Activated CD8-positive, alpha-beta T cell treated with anti-CD3 and anti-CD28 coated beads, Interleukin-2, amount 10 ng/mL, durations not matched to agents 7 days and 5 days (primary cell): ENCODE measurements around the gene GRK6. TPM values are rescaled to one million over a fixed set of nuclear protein-coding genes. Genes with fewer than 3 reads are reported as not detected.

Source experiments
- ATAC-seq: fragments of 150-1000 bp; cut with Tn5 transposase; one replicate; pipeline ENCODE4 v1.10.0; 2021; ENCODE audit warnings: moderate library complexity
- CTCF ChIA-PET: fragments of 350-600 bp; sonication (Branson Sonifier 250); formaldehyde crosslinking; loops from one replicate; lab custom pipeline; 2021; ENCODE audit warnings: antibody characterized with exemption; lab: Charles Lee
- POLR2A ChIA-PET: fragments of 350-600 bp; sonication (Branson Sonifier 250); formaldehyde crosslinking; loops from one replicate; lab custom pipeline; 2021; ENCODE audit warnings: antibody characterized with exemption; lab: Charles Lee
- DNase-seq: peaks from one replicate; pipeline ENCODE4 v3.0.0-alpha.2; 2020
- H3K27ac Mint-ChIP-seq: one replicate; pipeline ENCODE4 v1.8.0; 2021; ENCODE audit warnings: mild to moderate bottlenecking, mixed read lengths
- H3K27me3 Mint-ChIP-seq: one replicate; pipeline ENCODE4 v1.8.0; 2021; ENCODE audit warnings: low read depth, mixed read lengths
- H3K36me3 Mint-ChIP-seq: one replicate; pipeline ENCODE4 v1.8.0; 2021; ENCODE audit warnings: low read depth, mixed read lengths
- H3K4me1 Mint-ChIP-seq: one replicate; pipeline ENCODE4 v1.8.0; 2021; ENCODE audit warnings: low read depth, mixed read lengths
- H3K4me3 Mint-ChIP-seq: one replicate; pipeline ENCODE4 v1.8.0; 2021; ENCODE audit warnings: mild to moderate bottlenecking, mixed read lengths
- H3K9me3 Mint-ChIP-seq: one replicate; pipeline ENCODE4 v1.8.0; 2022; ENCODE audit warnings: mixed read lengths; ENCODE audit not compliant: insufficient read depth
- total RNA-seq, 2 experiments: library from RNA; stranded (reverse); gene quantifications; one replicate each; pipeline ENCODE4 v1.2.3, GENCODE V29; 2021

Gene GRK6
- 100 to 1,000 TPM; 206 to 213 TPM for total RNA-seq

- peaks cover 59% of the 10 kb centered on the region for H3K4me1 Mint-ChIP-seq
- ATAC-seq (peak; percentile 10), DNase-seq (peak; percentile 82)
- H3K9me3 Mint-ChIP-seq = no peaks in the 10 kb centered on the region
- peak within 1 kb of the TSS; percentile 97 for H3K4me3 Mint-ChIP-seq
- no peaks in the 10 kb centered on the region for H3K27me3 Mint-ChIP-seq
- ChIA-PET POLR2A (interaction anchor here (0.6 to 10.3 kb wide), 17 partner anchors 9 to 173 kb away, joined by 3 to 245 read pairs (median 4); partner anchors contain the start of genes B4GALT7, F12, PFN3 and PRELID1), CTCF (interaction anchor here (0.6 to 14.1 kb wide), 15 partner anchors 10 to 117 kb away, joined by 3 to 252 read pairs (median 5); no protein-coding TSS in a partner anchor)
- H3K36me3 Mint-ChIP-seq = peaks cover 48% of the 10 kb centered on the region
- peak within 1 kb of the TSS; percentile 93 for H3K27ac Mint-ChIP-seq
Measured at GRCh38 chr5:177426566-177427210, at the start of gene GRK6. Gene GRK6 (plus strand): TSS chr5:177426676. CDS start chr5:177426846, 170 bp downstream.

DNA sequence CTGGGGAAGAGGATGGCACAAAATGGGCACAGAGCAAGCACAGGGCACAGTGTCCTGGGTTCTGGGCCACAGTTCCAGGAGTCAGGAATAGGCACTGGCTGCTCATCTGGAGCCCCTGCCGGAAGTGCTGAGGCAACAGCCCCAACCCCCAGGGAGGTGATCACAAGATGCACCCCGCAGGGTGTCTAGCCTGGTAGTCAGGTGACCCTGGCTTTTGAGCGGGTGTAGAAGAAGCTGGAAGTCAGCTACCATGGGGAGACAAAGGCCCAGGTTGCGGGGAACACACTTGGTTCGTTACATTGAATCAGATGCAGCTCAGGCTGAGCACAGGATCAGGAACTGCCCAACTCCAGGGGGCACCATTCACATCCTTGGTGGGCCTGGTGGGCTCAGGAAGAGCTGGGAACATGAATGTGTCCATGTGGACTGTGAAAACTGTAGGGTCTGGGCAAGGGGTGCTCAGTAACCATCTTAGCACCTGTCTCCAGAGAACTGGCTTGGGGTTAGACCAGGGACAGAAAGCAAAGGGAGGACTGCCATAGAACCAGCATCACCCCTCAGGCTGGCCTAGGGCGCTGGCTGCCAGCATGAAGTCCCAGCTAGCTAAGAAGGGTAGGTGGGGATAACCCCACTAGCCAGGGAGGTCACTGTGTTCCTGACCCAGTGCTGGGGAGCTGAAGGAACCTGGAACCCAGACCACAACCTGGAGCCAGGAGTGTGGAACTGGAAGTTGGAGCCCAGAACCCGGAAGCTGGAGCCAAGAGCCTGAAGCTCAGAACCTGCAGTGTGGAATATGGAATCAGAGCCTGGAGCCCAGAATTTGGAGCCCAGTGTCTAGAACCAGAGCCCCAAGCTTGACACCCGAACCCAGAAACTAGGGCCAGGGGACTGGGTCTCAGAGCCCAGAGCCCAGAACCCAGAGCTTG, 48.4 kb upstream of the GRK6 start:
- H3K27me3 Mint-ChIP-seq = no peaks in the 10 kb centered on the region
- no peaks in the 10 kb centered on the region for H3K9me3 Mint-ChIP-seq
- ATAC-seq = peak; percentile 27
- H3K27ac Mint-ChIP-seq = no peak overlapping the region
- DNase-seq = no peak
- ChIA-PET CTCF (interaction anchor here (0.6 to 2.7 kb wide), 13 partner anchors 8 to 266 kb away, joined by 3 to 35 read pairs (median 4); partner anchors contain the start of gene GRK6), POLR2A (interaction anchor here (1.6 to 2.1 kb wide), 3 partner anchors 8 to 66 kb away, joined by 3 to 8 read pairs (median 6); partner anchors contain the start of gene LMAN2)
- no peak overlapping the region for H3K4me3 Mint-ChIP-seq
- peaks cover 20% of the 10 kb centered on the region for H3K36me3 Mint-ChIP-seq
- H3K4me1 Mint-ChIP-seq = peaks cover 49% of the 10 kb centered on the region

GRCh38 chr5:177378884-177379883, 47.3 kb upstream of the GRK6 start:
- CTCF ChIA-PET = interaction anchor here (0.6 to 2.7 kb wide), 12 partner anchors 9 to 115 kb away, joined by 3 to 35 read pairs (median 4); partner anchors contain the start of gene GRK6
- DNase-seq (no peak), ATAC-seq (peak; percentile 50)
- Mint-ChIP-seq H3K4me1 (peaks cover 42% of the 10 kb centered on the region), H3K27me3 (peaks cover 3% of the 10 kb centered on the region), H3K27ac (peak overlapping the region; percentile 46), H3K9me3 (no peaks in the 10 kb centered on the region), H3K36me3 (peaks cover 11% of the 10 kb centered on the region), H3K4me3 (no peak overlapping the region)
- POLR2A ChIA-PET = interaction anchor here (1.6 to 2.1 kb wide), 3 partner anchors 9 to 67 kb away, joined by 3 to 8 read pairs (median 6); partner anchors contain the start of gene LMAN2

DNA sequence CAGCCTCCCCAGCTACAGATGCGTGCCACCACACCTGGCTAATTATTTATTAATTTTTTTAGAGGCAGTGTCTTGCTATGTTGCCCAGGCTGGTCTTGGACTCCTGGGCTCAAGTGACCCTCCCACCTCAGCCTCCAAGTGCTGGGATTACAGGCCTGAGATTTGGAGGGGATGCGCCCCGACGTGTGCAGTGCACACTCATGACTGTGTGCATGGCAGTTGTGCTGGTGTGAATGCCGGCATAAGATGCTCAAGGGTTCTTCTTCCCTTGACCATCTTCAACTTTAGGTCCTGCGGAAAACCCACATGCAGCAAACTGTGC, 45.7 kb upstream of the GRK6 start:
- CTCF ChIA-PET = interaction anchor here (1.1 to 5.7 kb wide), 2 partner anchors 9 to 12 kb away, joined by 3 to 28 read pairs; no protein-coding TSS in a partner anchor
- no peaks in the 10 kb centered on the region for H3K9me3 Mint-ChIP-seq
- DNase-seq (no peak), ATAC-seq (no peak)
- peaks cover 45% of the 10 kb centered on the region for H3K4me1 Mint-ChIP-seq
- POLR2A ChIA-PET = no interaction called here
- peaks cover 3% of the 10 kb centered on the region for H3K27me3 Mint-ChIP-seq
- no peak overlapping the region for H3K4me3 Mint-ChIP-seq
- no peaks in the 10 kb centered on the region for H3K36me3 Mint-ChIP-seq
- H3K27ac Mint-ChIP-seq = no peak overlapping the region

GRCh38 chr5:177382423-177383029, 44.0 kb upstream of the GRK6 start:
- peak; percentile 44 for DNase-seq

DNA sequence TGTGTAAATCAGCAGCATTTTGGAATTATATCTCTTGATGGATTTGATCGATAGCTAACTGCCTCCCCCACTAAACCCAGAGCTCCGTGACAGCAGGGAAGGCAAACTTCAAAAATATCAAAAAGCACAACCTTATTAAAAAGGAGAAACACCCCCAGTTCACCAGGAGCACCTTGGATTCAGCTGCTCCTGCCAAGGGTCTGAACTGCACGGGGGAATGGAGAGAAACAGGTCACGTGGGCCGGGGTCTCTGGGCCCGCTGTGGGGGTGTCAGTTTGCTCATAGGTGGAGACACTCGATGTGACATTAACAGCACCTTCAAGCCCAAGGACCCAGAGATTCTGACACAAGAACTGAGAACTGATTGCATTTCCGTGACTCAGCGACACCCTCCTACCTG, 43.3 kb upstream of the GRK6 start:
- ChIA-PET POLR2A (interaction anchor here (1.3 kb wide), 1 partner anchor 10 kb away, joined by 3 read pairs; no protein-coding TSS in a partner anchor), CTCF (interaction anchor here (0.9 to 5.7 kb wide), 15 partner anchors 7 to 271 kb away, joined by 3 to 28 read pairs (median 5); partner anchors contain the start of gene LMAN2)
- Mint-ChIP-seq H3K9me3 (no peaks in the 10 kb centered on the region), H3K4me3 (no peak overlapping the region), H3K36me3 (no peaks in the 10 kb centered on the region), H3K27me3 (peaks cover 3% of the 10 kb centered on the region), H3K4me1 (peaks cover 57% of the 10 kb centered on the region), H3K27ac (no peak overlapping the region)
- ATAC-seq (no peak), DNase-seq (no peak)

More at GRCh38 chr5:177382423-177383029, 44.0 kb upstream of the GRK6 start:
- H3K9me3 Mint-ChIP-seq = no peaks in the 10 kb centered on the region
- ChIA-PET CTCF (interaction anchor here (0.6 to 5.7 kb wide), 15 partner anchors 8 to 271 kb away, joined by 3 to 28 read pairs (median 5); partner anchors contain the start of gene LMAN2), POLR2A (interaction anchor here (1.3 kb wide), 1 partner anchor 9 kb away, joined by 3 read pairs; no protein-coding TSS in a partner anchor)
- peaks cover 3% of the 10 kb centered on the region for H3K27me3 Mint-ChIP-seq
- peak overlapping the region; percentile 41 for H3K27ac Mint-ChIP-seq
- peak; percentile 33 for ATAC-seq
- H3K4me3 Mint-ChIP-seq = no peak overlapping the region
- H3K4me1 Mint-ChIP-seq = peaks cover 56% of the 10 kb centered on the region
- H3K36me3 Mint-ChIP-seq = no peaks in the 10 kb centered on the region

DNA sequence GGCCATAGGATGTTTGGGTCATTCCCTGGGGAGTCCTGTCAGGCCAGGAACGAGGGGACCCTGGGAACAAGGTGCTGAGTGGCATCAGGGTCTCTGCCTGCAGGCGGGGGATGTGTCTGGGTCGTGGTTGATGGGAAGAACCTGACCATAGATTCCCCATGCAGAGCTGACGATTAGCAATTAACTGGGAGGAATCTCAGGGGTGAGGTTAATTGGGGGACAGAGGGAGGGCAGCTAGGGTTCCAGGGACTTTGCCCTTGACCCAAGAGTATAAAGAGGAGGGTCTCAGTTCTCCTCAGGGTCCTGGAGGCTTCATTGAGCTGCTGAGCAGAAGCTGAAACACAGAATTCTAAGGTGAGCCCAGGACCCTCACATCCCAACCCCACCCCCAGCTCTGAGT, 42.3 kb upstream of the GRK6 start, which contains the start of gene SLC34A1:
TSS of gene SLC34A1 (plus strand) at position 301 of the 400 bp plus-strand sequence. CDS start 1,308 bp downstream, outside the sequence.
- DNase-seq (no peak), ATAC-seq (no peak)
- POLR2A ChIA-PET = no interaction called here
- Mint-ChIP-seq H3K27me3 (peaks cover 3% of the 10 kb centered on the region), H3K27ac (peak within 1 kb of the TSS; percentile 21), H3K9me3 (no peaks in the 10 kb centered on the region), H3K4me1 (peaks cover 65% of the 10 kb centered on the region), H3K36me3 (no peaks in the 10 kb centered on the region), H3K4me3 (no peak within 1 kb of the TSS)
- CTCF ChIA-PET = interaction anchor here (0.9 to 5.7 kb wide), 7 partner anchors 12 to 73 kb away, joined by 3 to 28 read pairs (median 6); no protein-coding TSS in a partner anchor

- no peaks in the 10 kb centered on the region for H3K9me3 Mint-ChIP-seq
- ATAC-seq (no peak), DNase-seq (no peak)
- POLR2A ChIA-PET = interaction anchor here (1.2 kb wide), 1 partner anchor 59 kb away, joined by 3 read pairs; no protein-coding TSS in a partner anchor
- H3K27me3 Mint-ChIP-seq = peaks cover 3% of the 10 kb centered on the region
- CTCF ChIA-PET = interaction anchor here (1.0 to 5.7 kb wide), 5 partner anchors 14 to 72 kb away, joined by 3 to 28 read pairs (median 6); no protein-coding TSS in a partner anchor
- H3K27ac Mint-ChIP-seq = peak overlapping the region; percentile 52
- no peaks in the 10 kb centered on the region for H3K36me3 Mint-ChIP-seq
- peaks cover 73% of the 10 kb centered on the region for H3K4me1 Mint-ChIP-seq
- H3K4me3 Mint-ChIP-seq = peak overlapping the region; percentile 28
Measured at GRCh38 chr5:177385720-177386119, 40.8 kb upstream of the GRK6 start.

DNA sequence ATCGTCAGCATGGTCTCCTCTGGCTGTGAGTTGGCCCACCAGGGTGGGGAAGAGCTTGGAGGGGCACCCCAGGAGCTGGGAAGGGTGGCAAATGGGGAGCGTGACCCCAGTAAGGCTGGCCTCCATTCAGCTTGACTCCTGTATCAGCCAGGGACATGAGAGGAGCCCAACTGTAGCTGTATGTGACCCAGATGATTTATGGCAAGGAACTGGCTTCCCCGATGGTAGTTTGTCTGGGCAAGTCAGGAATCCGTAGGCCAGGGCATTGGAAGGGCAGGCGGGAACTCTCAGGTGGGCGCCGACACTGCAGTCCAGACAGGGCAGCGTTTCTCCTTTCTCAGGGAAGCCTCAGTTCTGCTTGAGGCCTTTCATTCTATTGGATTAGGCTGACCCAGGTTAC, 39.9 kb upstream of the GRK6 start:
- ChIA-PET CTCF (interaction anchor here (1.0 to 2.0 kb wide), 4 partner anchors 17 to 115 kb away, joined by 3 to 7 read pairs (median 4); no protein-coding TSS in a partner anchor), POLR2A (interaction anchor here (0.5 to 1.2 kb wide), 2 partner anchors 58 to 63 kb away, joined by 3 to 4 read pairs; no protein-coding TSS in a partner anchor)
- Mint-ChIP-seq H3K27me3 (peaks cover 3% of the 10 kb centered on the region), H3K36me3 (no peaks in the 10 kb centered on the region), H3K4me1 (peaks cover 73% of the 10 kb centered on the region), H3K4me3 (peak overlapping the region; percentile 28), H3K9me3 (no peaks in the 10 kb centered on the region), H3K27ac (no peak overlapping the region)
- DNase-seq (no peak), ATAC-seq (no peak)
